Activated CD8-positive, alpha-beta memory T cell treated with anti-CD3 and anti-CD28 coated beads for 4 hours (primary cell): ENCODE measurements around the gene OR10AD1.
A peak's percentile ranks its signal among the peaks of the same experiment; 100 is the strongest.
"Not testable (repeated sequence)": the region's sequence is repeated elsewhere in the genome, so short reads cannot be mapped to it uniquely, and the experiment has no call there.

ENCODE experiments used
- DNase-seq, 2 donors: peaks; one replicate each; pipeline ENCODE4 v3.0.0-alpha.2; 2020; ENCODE audit warnings: low read depth in 2 of 2

Gene OR10AD1

GRCh38 chr12:48160807-48161206, 42.3 kb downstream of the OR10AD1 start:
- no peak for DNase-seq

GRCh38 chr12:48160046-48160445, 43.0 kb downstream of the OR10AD1 start:
- no peak for DNase-seq

GRCh38 chr12:48157889-48158370, 45.2 kb downstream of the OR10AD1 start:
- no peak for DNase-seq

- peak; percentile 99 for DNase-seq
Observed at GRCh38 chr12:48157018-48157888, 45.8 kb downstream of the OR10AD1 start, which contains the start of gene ASB8. Gene ASB8 (minus strand): TSS chr12:48157515. CDS start chr12:48153496, 4,019 bp downstream.

- DNase-seq: no peak
Observed at GRCh38 chr12:48156652-48157017, 46.5 kb downstream of the OR10AD1 start.

GRCh38 chr12:48155786-48156185, 47.3 kb downstream of the OR10AD1 start:
- not testable (repeated sequence) for DNase-seq
